Gastrocnemius medialis (tissue), 4 donors: ENCODE data around the gene MRPS12.

Experiments used
- POLR2A ChIP-seq, 2 donors: fragments of 450-650 bp; IDR thresholded peaks; one replicate each; pipeline ENCODE4 v1.6.1; 2017; ENCODE audit warnings: antibody characterized with exemption in 2 of 2, mild to moderate bottlenecking in 2 of 2, moderate library complexity in 2 of 2
- TF ChIP-seq, protein P1 (sequence below), 5 experiments: fragments of 450-650 bp in 3 of 5; fragments of 200-600 bp in 2 of 5; sonication (generic) in 2 of 5; IDR thresholded peaks in 4 of 5; conservative IDR thresholded peaks in 1 of 5; 1 replicate in 4 of 5; 2 replicates in 1 of 5; pipeline ENCODE4 v1.5.1; 2016 to 2019; ENCODE audit warnings: antibody characterized with exemption in 5 of 5, mild to moderate bottlenecking in 3 of 5, moderate library complexity in 3 of 5

DNA sequence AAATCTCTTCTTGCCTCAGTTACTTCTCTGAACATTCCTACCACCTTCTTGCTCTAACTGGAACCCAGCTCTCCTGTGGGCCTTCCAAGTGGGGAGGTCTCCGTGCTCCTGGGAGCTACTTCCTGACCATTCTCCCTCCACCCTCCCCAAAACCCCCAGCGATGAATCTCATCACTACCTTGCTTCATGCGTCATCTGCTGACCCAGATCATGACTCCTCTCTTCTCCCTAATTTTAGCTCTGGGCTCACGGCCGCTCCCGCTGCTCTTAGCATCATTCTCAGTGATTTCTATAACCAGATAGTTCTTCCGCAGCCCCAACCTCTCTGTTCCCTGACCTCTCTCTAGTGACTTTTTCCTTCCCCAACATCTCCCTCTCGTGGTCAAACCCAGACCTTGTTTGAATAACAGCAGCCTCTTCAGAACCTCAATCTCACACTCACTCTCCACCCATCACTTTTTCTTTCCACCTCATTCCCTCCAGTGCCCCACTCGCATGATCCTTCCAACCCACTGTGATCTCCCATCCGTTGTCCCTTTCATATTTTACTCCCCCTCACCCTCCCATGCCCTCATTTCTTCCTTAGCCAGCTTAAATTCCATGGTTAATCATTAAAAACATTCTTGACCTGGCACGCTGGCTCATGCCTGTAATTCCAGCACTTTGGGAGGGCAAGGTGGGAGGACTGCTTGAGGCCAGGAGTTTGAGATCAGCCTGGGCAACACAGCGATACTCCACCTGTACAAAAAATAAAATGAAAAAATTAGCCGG lies 21.8 kb downstream of the MRPS12 start:
- TF ChIP-seq, protein P1, sequence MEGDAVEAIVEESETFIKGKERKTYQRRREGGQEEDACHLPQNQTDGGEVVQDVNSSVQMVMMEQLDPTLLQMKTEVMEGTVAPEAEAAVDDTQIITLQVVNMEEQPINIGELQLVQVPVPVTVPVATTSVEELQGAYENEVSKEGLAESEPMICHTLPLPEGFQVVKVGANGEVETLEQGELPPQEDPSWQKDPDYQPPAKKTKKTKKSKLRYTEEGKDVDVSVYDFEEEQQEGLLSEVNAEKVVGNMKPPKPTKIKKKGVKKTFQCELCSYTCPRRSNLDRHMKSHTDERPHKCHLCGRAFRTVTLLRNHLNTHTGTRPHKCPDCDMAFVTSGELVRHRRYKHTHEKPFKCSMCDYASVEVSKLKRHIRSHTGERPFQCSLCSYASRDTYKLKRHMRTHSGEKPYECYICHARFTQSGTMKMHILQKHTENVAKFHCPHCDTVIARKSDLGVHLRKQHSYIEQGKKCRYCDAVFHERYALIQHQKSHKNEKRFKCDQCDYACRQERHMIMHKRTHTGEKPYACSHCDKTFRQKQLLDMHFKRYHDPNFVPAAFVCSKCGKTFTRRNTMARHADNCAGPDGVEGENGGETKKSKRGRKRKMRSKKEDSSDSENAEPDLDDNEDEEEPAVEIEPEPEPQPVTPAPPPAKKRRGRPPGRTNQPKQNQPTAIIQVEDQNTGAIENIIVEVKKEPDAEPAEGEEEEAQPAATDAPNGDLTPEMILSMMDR (IDR thresholded peaks at IDR 0.05 in 4 of 5, conservative IDR thresholded peaks at IDR 0.05 in 1 of 5): no peak
- no peak for TF ChIP-seq POLR2A (IDR thresholded peaks at IDR 0.05)
